ENCODE measurements around the gene HECA.

Gene HECA

GRCh38 chr6:139109558-139109957 lies 25.3 kb upstream of the HECA start:
- intact Hi-C loops (cut with DNase I; ENCODE audit: low total_unique reads) = no loop called here
- TF ChIP-seq CTCF (IDR thresholded peaks at IDR 0.05) = no peak
- H3K27me3 ChIP-seq = no peaks in the 10 kb centered on the region
- no peak overlapping the region for H3K27ac ChIP-seq
- no peaks in the 10 kb centered on the region for H3K36me3 ChIP-seq
- no peak overlapping the region for H3K4me3 ChIP-seq
- H3K9me3 ChIP-seq = no peaks in the 10 kb centered on the region
- H3K4me1 ChIP-seq = no peaks in the 10 kb centered on the region
- no peak for DNase-seq

- peaks cover 0 to 4% (median 0%) of the 10 kb centered on the region in 4 donors for H3K4me1 ChIP-seq
- no peaks in the 10 kb centered on the region for H3K36me3 ChIP-seq
- no peak for DNase-seq
- intact Hi-C loops (cut with DNase I; ENCODE audit: low total_unique reads) = no loop called here
- no peak overlapping the region for H3K4me3 ChIP-seq
- H3K27me3 ChIP-seq = no peaks in the 10 kb centered on the region
- H3K27ac ChIP-seq = no peak overlapping the region
- H3K9me3 ChIP-seq = no peaks in the 10 kb centered on the region
- no peak for TF ChIP-seq CTCF (IDR thresholded peaks at IDR 0.05)
These were observed 22.7 kb upstream of the HECA start for GRCh38 chr6:139112146-139112545.

- DNase-seq = no peak
- intact Hi-C loops (cut with DNase I; ENCODE audit: low total_unique reads) = no loop called here
- peaks cover 0 to 4% (median 0%) of the 10 kb centered on the region in 4 donors for H3K4me1 ChIP-seq
- H3K27me3 ChIP-seq = no peaks in the 10 kb centered on the region
- H3K9me3 ChIP-seq = no peaks in the 10 kb centered on the region
- no peak overlapping the region for H3K27ac ChIP-seq
- H3K36me3 ChIP-seq = no peaks in the 10 kb centered on the region
- no peak overlapping the region for H3K4me3 ChIP-seq
- TF ChIP-seq CTCF (IDR thresholded peaks at IDR 0.05) = no peak
These were observed 22.3 kb upstream of the HECA start for GRCh38 chr6:139112561-139112960.

GRCh38 chr6:139114746-139115145 lies 20.1 kb upstream of the HECA start:
- peaks cover 0 to 4% (median 0%) of the 10 kb centered on the region in 4 donors for H3K4me1 ChIP-seq
- no peaks in the 10 kb centered on the region for H3K36me3 ChIP-seq
- H3K4me3 ChIP-seq = no peak overlapping the region
- no peaks in the 10 kb centered on the region for H3K9me3 ChIP-seq
- no peaks in the 10 kb centered on the region for H3K27me3 ChIP-seq
- intact Hi-C loops (cut with DNase I; ENCODE audit: low total_unique reads) = no loop called here
- no peak for DNase-seq
- no peak overlapping the region for H3K27ac ChIP-seq
- TF ChIP-seq CTCF (IDR thresholded peaks at IDR 0.05) = no peak

- no peak overlapping the region for H3K4me3 ChIP-seq
- DNase-seq = no peak
- H3K36me3 ChIP-seq = no peaks in the 10 kb centered on the region
- H3K27me3 ChIP-seq = no peaks in the 10 kb centered on the region
- intact Hi-C loops (cut with DNase I; ENCODE audit: low total_unique reads) = no loop called here
- H3K4me1 ChIP-seq = peaks cover 0 to 4% (median 0%) of the 10 kb centered on the region in 4 donors
- H3K9me3 ChIP-seq = no peaks in the 10 kb centered on the region
- no peak overlapping the region for H3K27ac ChIP-seq
- no peak for TF ChIP-seq CTCF (IDR thresholded peaks at IDR 0.05)
These were observed 18.7 kb upstream of the HECA start for GRCh38 chr6:139115989-139116758.

Measured in tibial artery (tissue), 4 donors.